Astrocyte (in vitro differentiated cells and primary cell): ENCODE measurements around the gene HSF5. TPM values are rescaled to one million over a fixed set of nuclear protein-coding genes. Genes with fewer than 3 reads are reported as not detected.

Experiments
- DNase-seq: peaks from one replicate; pipeline ENCODE4 v3.0.0-alpha.2; 2010; ENCODE audit warnings: low read depth
- FAIRE-seq: peaks from 2 replicates; lab custom pipeline; 2011; peaks lifted over from hg19 to GRCh38; lab: Jason Lieb, UNC
- H2AFZ ChIP-seq: 2 replicates; pipeline ENCODE4 v1.6.0; 2012; ENCODE audit warnings: low read depth, low read length, inconsistent platforms
- H3K27ac ChIP-seq: 2 replicates; pipeline ENCODE4 v1.5.1; 2011; ENCODE audit warnings: low read depth, low read length, inconsistent platforms
- H3K27me3 ChIP-seq: 2 replicates; pipeline ENCODE4 v1.6.0; 2011; ENCODE audit warnings: low read length, inconsistent platforms; ENCODE audit not compliant: insufficient read depth
- H3K36me3 ChIP-seq: 2 replicates; pipeline ENCODE4 v1.5.1; 2011; ENCODE audit warnings: low read length, inconsistent platforms; ENCODE audit not compliant: insufficient read depth
- H3K4me1 ChIP-seq: 2 replicates; pipeline ENCODE4 v1.5.1; 2011; ENCODE audit warnings: low read length, inconsistent platforms; ENCODE audit not compliant: insufficient read depth
- H3K4me2 ChIP-seq: 2 replicates; pipeline ENCODE4 v1.6.0; 2012; ENCODE audit warnings: low read length, inconsistent platforms
- H3K4me3 ChIP-seq: 2 replicates; pipeline ENCODE4 v1.5.1; 2011; ENCODE audit warnings: low read depth, mild to moderate bottlenecking, low read length, inconsistent platforms; ENCODE audit not compliant: insufficient read depth
- H3K79me2 ChIP-seq: 2 replicates; pipeline ENCODE4 v1.6.0; 2012; ENCODE audit warnings: mild to moderate bottlenecking, low read length, inconsistent platforms; ENCODE audit not compliant: insufficient read depth
- H3K9ac ChIP-seq: 2 replicates; pipeline ENCODE4 v1.6.0; 2012; ENCODE audit warnings: mild to moderate bottlenecking, low read length, inconsistent platforms
- H3K9me3 ChIP-seq: 2 replicates; pipeline ENCODE4 v1.5.1; 2012; ENCODE audit warnings: low read depth, mild to moderate bottlenecking, low read length, inconsistent platforms; ENCODE audit not compliant: insufficient read depth
- H4K20me1 ChIP-seq: 2 replicates; pipeline ENCODE4 v1.6.0; 2012; ENCODE audit warnings: low read length, inconsistent platforms; ENCODE audit not compliant: insufficient read depth
- H3K27ac Mint-ChIP-seq: one replicate; pipeline ENCODE4 v1.8.0; 2021; ENCODE audit warnings: mild to moderate bottlenecking, mixed read lengths; ENCODE audit not compliant: unreplicated experiment
- H3K27me3 Mint-ChIP-seq: one replicate; pipeline ENCODE4 v1.8.0; 2021; ENCODE audit warnings: low read depth, mixed read lengths; ENCODE audit not compliant: unreplicated experiment
- H3K36me3 Mint-ChIP-seq: one replicate; pipeline ENCODE4 v1.8.0; 2021; ENCODE audit warnings: low read depth, mixed read lengths; ENCODE audit not compliant: unreplicated experiment
- H3K4me1 Mint-ChIP-seq: one replicate; pipeline ENCODE4 v1.8.0; 2021; ENCODE audit warnings: low read depth, mixed read lengths; ENCODE audit not compliant: unreplicated experiment
- H3K4me3 Mint-ChIP-seq: one replicate; pipeline ENCODE4 v1.8.0; 2021; ENCODE audit warnings: mild to moderate bottlenecking, moderate library complexity, mixed read lengths; ENCODE audit not compliant: unreplicated experiment
- H3K9me3 Mint-ChIP-seq: one replicate; pipeline ENCODE4 v1.8.0; 2021; ENCODE audit warnings: mild to moderate bottlenecking, mixed read lengths; ENCODE audit not compliant: unreplicated experiment
- CTCF ChIP-seq: IDR thresholded peaks from 2 replicates; pipeline ENCODE4 v1.5.1; 2011; ENCODE audit warnings: low read depth, mild to moderate bottlenecking, inconsistent platforms, low read length, moderate library complexity; ENCODE audit not compliant: insufficient read depth
- EZH2 ChIP-seq: IDR thresholded peaks from 2 replicates; pipeline ENCODE4 v1.6.1; 2012; ENCODE audit warnings: mild to moderate bottlenecking, low read length, inconsistent platforms; ENCODE audit not compliant: insufficient read depth
- total RNA-seq: library from RNA; stranded (reverse); gene quantifications from 2 replicates; pipeline ENCODE4 v1.2.1, GENCODE V29; 2021

Gene HSF5
- total RNA-seq, 1 donor from 2014 or later, result not detected

- peaks cover 7% of the 10 kb centered on the region for H3K4me1 Mint-ChIP-seq
- no peaks in the 10 kb centered on the region for H3K9me3 Mint-ChIP-seq
- Histone ChIP-seq H3K4me3 (no peak overlapping the region), H4K20me1 (no peaks in the 10 kb centered on the region), H3K36me3 (no peaks in the 10 kb centered on the region), H3K9me3 (no peaks in the 10 kb centered on the region), H3K9ac (no peak overlapping the region), H2AFZ (no peak overlapping the region), H3K4me1 (no peaks in the 10 kb centered on the region), H3K27me3 (no peaks in the 10 kb centered on the region), H3K4me2 (no peak overlapping the region), H3K79me2 (no peaks in the 10 kb centered on the region), H3K27ac (no peak overlapping the region)
- DNase-seq (no peak), FAIRE-seq (no peak)
- H3K36me3 Mint-ChIP-seq, result no peaks in the 10 kb centered on the region
- H3K27me3 Mint-ChIP-seq, result peaks cover 4% of the 10 kb centered on the region
- H3K4me3 Mint-ChIP-seq, result no peak overlapping the region
- H3K27ac Mint-ChIP-seq, result no peak overlapping the region
- TF ChIP-seq CTCF (no peak), EZH2 (no peak)
Observed at GRCh38 chr17:58371300-58371950, 116.8 kb downstream of the HSF5 start.

GRCh38 chr17:58370716-58371115, 117.5 kb downstream of the HSF5 start:
- Histone ChIP-seq H3K4me3 (no peak overlapping the region), H3K4me2 (no peak overlapping the region), H3K27me3 (no peaks in the 10 kb centered on the region), H3K79me2 (no peaks in the 10 kb centered on the region), H2AFZ (no peak overlapping the region), H3K4me1 (no peaks in the 10 kb centered on the region), H3K36me3 (no peaks in the 10 kb centered on the region), H3K27ac (no peak overlapping the region), H3K9ac (no peak overlapping the region), H3K9me3 (no peaks in the 10 kb centered on the region), H4K20me1 (no peaks in the 10 kb centered on the region)
- Mint-ChIP-seq H3K36me3 (no peaks in the 10 kb centered on the region), H3K4me3 (no peak overlapping the region), H3K27me3 (peaks cover 4% of the 10 kb centered on the region), H3K9me3 (no peaks in the 10 kb centered on the region), H3K4me1 (peaks cover 7% of the 10 kb centered on the region), H3K27ac (no peak overlapping the region)
- TF ChIP-seq CTCF, result no peak
- no peak for TF ChIP-seq EZH2
- DNase-seq (no peak), FAIRE-seq (no peak)

- H3K4me2 ChIP-seq, result no peak overlapping the region
- H3K36me3 Mint-ChIP-seq, result no peaks in the 10 kb centered on the region
- no peak for TF ChIP-seq EZH2
- no peak for TF ChIP-seq CTCF
- H3K36me3 ChIP-seq, result no peaks in the 10 kb centered on the region
- H3K27me3 Mint-ChIP-seq, result peaks cover 4% of the 10 kb centered on the region
- DNase-seq, result no peak
- H3K9me3 Mint-ChIP-seq, result no peaks in the 10 kb centered on the region
- H4K20me1 ChIP-seq, result no peaks in the 10 kb centered on the region
- no peak overlapping the region for H3K4me3 Mint-ChIP-seq
- no peak overlapping the region for H3K4me3 ChIP-seq
- H3K9me3 ChIP-seq, result no peaks in the 10 kb centered on the region
- no peak for FAIRE-seq
- H3K4me1 ChIP-seq, result no peaks in the 10 kb centered on the region
- no peak overlapping the region for H3K27ac Mint-ChIP-seq
- H3K27me3 ChIP-seq, result no peaks in the 10 kb centered on the region
- no peak overlapping the region for H3K9ac ChIP-seq
- H3K27ac ChIP-seq, result no peak overlapping the region
- H3K4me1 Mint-ChIP-seq, result peaks cover 7% of the 10 kb centered on the region
- no peaks in the 10 kb centered on the region for H3K79me2 ChIP-seq
- no peak overlapping the region for H2AFZ ChIP-seq
Observed at GRCh38 chr17:58370309-58370708, 117.9 kb downstream of the HSF5 start.
